Stomach (tissue), 4 donors: ENCODE data around the gene C1QTNF12.

Experiments used
- CTCF ChIP-seq, 7 experiments: fragments of 450-650 bp in 4 of 7; fragments of 200-600 bp in 3 of 7; sonication (generic) in 3 of 7; IDR thresholded peaks; one replicate each; pipeline ENCODE4 v1.5.1; 2016 to 2019; ENCODE audit warnings: antibody characterized with exemption in 7 of 7, control low read depth in 2 of 7, mild to moderate bottlenecking in 1 of 7
- POLR2A ChIP-seq, 4 donors: fragments of 450-650 bp; IDR thresholded peaks; one replicate each; pipeline ENCODE4 v1.6.1; 2016; ENCODE audit warnings: antibody characterized with exemption in 4 of 4, control low read depth in 2 of 4, mild to moderate bottlenecking in 1 of 4, moderate library complexity in 1 of 4

- no peak for TF ChIP-seq CTCF (IDR thresholded peaks at IDR 0.05)
- TF ChIP-seq POLR2A (IDR thresholded peaks at IDR 0.05), result no peak
Measured at GRCh38 chr1:1197551-1198422, 48.7 kb downstream of the C1QTNF12 start.
